Kidney epithelial cell (primary cell): ENCODE measurements around the gene CD19. TPM values are rescaled to one million over a fixed set of nuclear protein-coding genes. Genes with fewer than 3 reads are reported as not detected.
"Not testable (repeated sequence)": the region's sequence is repeated elsewhere in the genome, so short reads cannot be mapped to it uniquely, and the experiment has no call there.

ENCODE experiments used
- DNase-seq: peaks from one replicate; pipeline ENCODE4 v3.0.0-alpha.2; 2010; ENCODE audit warnings: low read depth
- H3K27me3 ChIP-seq: 2 replicates; pipeline ENCODE4 v1.6.0; 2011; ENCODE audit warnings: low read length; ENCODE audit not compliant: control insufficient read depth, insufficient read depth
- H3K36me3 ChIP-seq: 2 replicates; pipeline ENCODE4 v1.5.1; 2011; ENCODE audit warnings: low read length; ENCODE audit not compliant: control insufficient read depth, insufficient read depth
- H3K4me3 ChIP-seq: 2 replicates; pipeline ENCODE4 v1.5.1; 2011; ENCODE audit warnings: low read depth, mild to moderate bottlenecking, control low read depth, low read length
- total RNA-seq: library from RNA; depleted of rRNA; stranded (reverse); fragments of >200 nt; gene quantifications from 2 replicates; pipeline ENCODE4 v1.2.3, GENCODE V29; 2015
- TF ChIP-seq, protein P1 (sequence below): IDR thresholded peaks from 2 replicates; pipeline ENCODE4 v1.5.1; 2011; ENCODE audit warnings: mild to moderate bottlenecking, moderate library complexity, low read length, control low read depth, inconsistent platforms; ENCODE audit not compliant: insufficient read depth, poor library complexity, severe bottlenecking

CD19 gene
- total RNA-seq, 1 donor from 2014 or later: not detected

DNA sequence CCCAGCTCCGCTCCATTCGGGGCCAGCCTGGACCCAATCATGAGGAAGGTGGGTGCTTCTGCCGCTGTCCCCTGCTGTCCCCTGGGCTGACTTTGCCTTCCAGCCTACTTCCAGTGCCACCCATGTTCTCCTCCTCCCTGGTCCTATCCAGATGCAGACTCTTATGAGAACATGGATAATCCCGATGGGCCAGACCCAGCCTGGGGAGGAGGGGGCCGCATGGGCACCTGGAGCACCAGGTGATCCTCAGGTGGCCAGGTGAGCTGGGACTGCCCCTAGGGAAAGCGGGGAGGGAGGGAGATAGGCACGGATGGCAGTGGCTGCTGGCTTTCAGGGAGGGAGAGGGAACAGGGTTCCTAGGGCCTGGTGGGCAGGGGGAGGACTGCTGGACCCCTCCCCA, 7.0 kb downstream of the CD19 start:
- no peak overlapping the region for H3K4me3 ChIP-seq
- H3K27me3 ChIP-seq: no peaks in the 10 kb centered on the region
- TF ChIP-seq, protein P1, sequence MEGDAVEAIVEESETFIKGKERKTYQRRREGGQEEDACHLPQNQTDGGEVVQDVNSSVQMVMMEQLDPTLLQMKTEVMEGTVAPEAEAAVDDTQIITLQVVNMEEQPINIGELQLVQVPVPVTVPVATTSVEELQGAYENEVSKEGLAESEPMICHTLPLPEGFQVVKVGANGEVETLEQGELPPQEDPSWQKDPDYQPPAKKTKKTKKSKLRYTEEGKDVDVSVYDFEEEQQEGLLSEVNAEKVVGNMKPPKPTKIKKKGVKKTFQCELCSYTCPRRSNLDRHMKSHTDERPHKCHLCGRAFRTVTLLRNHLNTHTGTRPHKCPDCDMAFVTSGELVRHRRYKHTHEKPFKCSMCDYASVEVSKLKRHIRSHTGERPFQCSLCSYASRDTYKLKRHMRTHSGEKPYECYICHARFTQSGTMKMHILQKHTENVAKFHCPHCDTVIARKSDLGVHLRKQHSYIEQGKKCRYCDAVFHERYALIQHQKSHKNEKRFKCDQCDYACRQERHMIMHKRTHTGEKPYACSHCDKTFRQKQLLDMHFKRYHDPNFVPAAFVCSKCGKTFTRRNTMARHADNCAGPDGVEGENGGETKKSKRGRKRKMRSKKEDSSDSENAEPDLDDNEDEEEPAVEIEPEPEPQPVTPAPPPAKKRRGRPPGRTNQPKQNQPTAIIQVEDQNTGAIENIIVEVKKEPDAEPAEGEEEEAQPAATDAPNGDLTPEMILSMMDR: no peak
- no peaks in the 10 kb centered on the region for H3K36me3 ChIP-seq
- DNase-seq: no peak

DNA sequence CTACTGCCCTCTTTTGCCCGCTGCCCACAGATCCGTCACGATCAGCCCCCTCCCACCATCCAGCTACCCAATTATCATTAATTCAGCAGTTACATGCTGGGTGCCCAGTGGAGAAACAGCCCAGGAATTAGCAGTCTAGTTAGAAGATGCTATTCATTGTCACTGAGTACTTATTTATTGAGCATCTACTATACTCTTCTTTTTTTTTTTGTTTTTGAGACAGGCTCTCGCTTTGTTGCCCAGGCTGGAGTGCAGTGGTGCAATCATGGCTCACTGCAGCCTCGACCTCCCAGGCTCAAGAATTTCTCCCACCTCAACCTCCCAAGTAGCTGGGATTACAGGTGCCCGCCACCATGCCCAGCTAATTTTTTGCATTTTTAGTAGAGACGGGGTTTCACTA, 8.1 kb downstream of the CD19 start:
- not testable (repeated sequence) for DNase-seq, H3K36me3 ChIP-seq, H3K27me3 ChIP-seq, H3K4me3 ChIP-seq

DNA sequence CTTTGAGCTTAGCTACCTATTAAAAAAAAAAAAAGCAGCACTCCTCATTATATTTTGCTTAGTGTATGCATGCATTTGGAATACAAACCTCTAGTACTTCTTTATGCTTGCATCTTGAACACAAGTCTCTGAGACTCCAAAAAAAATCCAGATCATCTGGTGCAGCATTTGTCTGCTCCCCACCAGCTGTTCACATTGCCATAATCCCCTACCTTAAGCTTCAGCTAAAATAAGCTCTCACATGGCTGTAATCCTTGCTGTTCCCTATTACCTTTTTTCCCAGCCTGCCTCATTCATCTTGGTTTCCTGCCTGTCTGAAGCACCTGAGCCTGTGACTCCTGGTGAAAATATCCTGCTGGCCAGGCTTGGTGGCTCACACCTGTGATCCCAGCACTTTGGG, 11.5 kb downstream of the CD19 start:
- TF ChIP-seq, protein P1: no peak
- no peaks in the 10 kb centered on the region for H3K27me3 ChIP-seq
- no peak for DNase-seq
- H3K4me3 ChIP-seq: no peak overlapping the region
- no peaks in the 10 kb centered on the region for H3K36me3 ChIP-seq

DNA sequence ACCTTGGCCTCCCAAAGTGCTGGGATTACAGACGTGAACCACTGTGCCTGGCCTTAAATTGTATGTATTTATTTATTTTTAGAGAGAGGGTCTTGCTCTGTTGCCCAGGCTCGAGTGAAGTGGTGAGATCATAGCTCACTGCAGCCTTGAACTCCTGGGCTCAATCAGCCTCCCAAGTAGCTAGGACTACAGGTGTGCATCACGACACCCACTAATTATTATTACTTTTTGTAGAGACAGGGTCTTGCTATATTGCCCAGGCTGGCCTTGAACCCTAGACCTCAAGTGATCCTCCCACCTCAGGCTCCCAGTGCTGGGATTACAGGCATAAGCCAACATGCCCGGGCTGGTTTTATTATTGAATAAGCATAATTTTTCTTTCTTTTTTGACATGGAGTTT, 14.9 kb downstream of the CD19 start:
- H3K36me3 ChIP-seq: no peaks in the 10 kb centered on the region
- DNase-seq: no peak
- H3K4me3 ChIP-seq: no peak overlapping the region
- TF ChIP-seq, protein P1: no peak
- no peaks in the 10 kb centered on the region for H3K27me3 ChIP-seq

DNA sequence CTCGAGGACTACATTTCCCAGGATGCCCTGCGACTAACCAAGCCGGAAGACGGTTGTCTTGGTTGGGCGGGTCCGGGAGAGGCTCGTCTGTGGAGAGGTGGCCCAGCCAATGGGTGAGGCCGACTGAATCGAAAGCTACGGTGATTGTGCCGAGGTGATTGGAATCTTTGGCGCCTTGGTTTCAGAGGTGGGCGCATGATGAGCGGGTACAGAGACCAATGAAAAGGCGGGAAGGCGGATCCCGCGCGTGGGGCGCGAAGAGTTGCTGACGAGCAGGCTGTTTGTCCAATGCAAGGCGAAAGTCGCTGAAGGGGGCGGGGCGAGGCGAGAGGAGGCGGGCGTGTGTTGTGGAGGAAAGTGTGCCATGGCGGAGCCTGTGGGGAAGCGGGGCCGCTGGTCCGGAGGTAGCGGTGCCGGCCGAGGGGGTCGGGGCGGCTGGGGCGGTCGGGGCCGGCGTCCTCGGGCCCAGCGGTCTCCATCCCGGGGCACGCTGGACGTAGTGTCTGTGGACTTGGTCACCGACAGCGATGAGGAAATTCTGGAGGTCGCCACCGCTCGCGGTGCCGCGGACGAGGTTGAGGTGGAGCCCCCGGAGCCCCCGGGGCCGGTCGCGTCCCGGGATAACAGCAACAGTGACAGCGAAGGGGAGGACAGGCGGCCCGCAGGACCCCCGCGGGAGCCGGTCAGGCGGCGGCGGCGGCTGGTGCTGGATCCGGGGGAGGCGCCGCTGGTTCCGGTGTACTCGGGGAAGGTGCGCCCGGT, 19.1 kb downstream of the CD19 start, which contains the start of gene NFATC2IP:
TSS of gene NFATC2IP (plus strand) at position 290 of the 762 bp plus-strand sequence. CDS start at position 365, 75 bp downstream.
- H3K4me3 ChIP-seq: peak within 1 kb of the TSS; percentile 73
- no peaks in the 10 kb centered on the region for H3K36me3 ChIP-seq
- peak; percentile 99 for DNase-seq
- TF ChIP-seq, protein P1: no peak
- H3K27me3 ChIP-seq: no peaks in the 10 kb centered on the region

DNA sequence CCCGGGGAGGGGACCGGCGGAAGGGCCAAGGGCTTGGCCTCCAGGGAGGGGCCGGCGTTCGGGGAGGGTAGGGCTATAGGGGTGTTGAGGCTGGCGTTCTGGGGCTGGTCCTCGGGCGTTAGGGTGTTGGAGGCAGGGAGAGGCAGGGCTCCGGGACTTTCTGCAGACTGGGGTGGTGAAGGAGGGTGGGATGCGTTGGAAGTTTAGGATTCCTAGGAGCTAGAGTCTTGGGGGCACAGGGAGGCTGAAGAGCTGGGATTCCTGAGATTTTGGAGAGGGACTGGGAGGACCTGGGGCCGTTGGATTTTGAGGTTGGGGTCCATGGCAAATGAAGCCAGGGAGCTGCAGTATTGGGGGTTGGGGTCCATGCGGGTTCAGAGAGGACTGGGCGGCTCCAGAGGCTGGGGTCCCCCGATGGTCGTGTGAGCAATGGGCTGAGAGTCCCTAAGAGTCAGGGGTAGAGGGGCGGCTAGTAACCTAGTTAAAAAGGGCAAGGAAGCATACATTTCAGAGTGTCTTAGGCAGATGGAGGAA, 19.7 kb downstream of the CD19 start:
- Histone ChIP-seq H3K4me3 (peak overlapping the region; percentile 73), H3K36me3 (no peaks in the 10 kb centered on the region), H3K27me3 (no peaks in the 10 kb centered on the region)
- TF ChIP-seq, protein P1: no peak
- DNase-seq: no peak
